Gastrocnemius medialis (tissue), 4 donors: ENCODE results near the gene C2CD5.

Source experiments
- CTCF ChIP-seq, 5 experiments: fragments of 450-650 bp in 3 of 5; fragments of 200-600 bp in 2 of 5; sonication (generic) in 2 of 5; IDR thresholded peaks in 4 of 5; conservative IDR thresholded peaks in 1 of 5; 1 replicate in 4 of 5; 2 replicates in 1 of 5; pipeline ENCODE4 v1.5.1; 2016 to 2019; ENCODE audit warnings: antibody characterized with exemption in 5 of 5, mild to moderate bottlenecking in 3 of 5, moderate library complexity in 3 of 5
- POLR2A ChIP-seq, 2 donors: fragments of 450-650 bp; IDR thresholded peaks; one replicate each; pipeline ENCODE4 v1.6.1; 2017; ENCODE audit warnings: antibody characterized with exemption in 2 of 2, mild to moderate bottlenecking in 2 of 2, moderate library complexity in 2 of 2

- TF ChIP-seq POLR2A (IDR thresholded peaks at IDR 0.05) = no peak
- no peak for TF ChIP-seq CTCF (IDR thresholded peaks at IDR 0.05 in 4 of 5, conservative IDR thresholded peaks at IDR 0.05 in 1 of 5)
Measured at GRCh38 chr12:22494319-22494718, 50.0 kb downstream of the C2CD5 start.
